G401.6 (cell line): ENCODE results near the gene SND1.

Source experiments
- FAIRE-seq: peaks from 2 replicates; lab custom pipeline; 2012; peaks lifted over from hg19 to GRCh38; lab: Jason Lieb, UNC

Gene SND1

GRCh38 chr7:128120116-128120515, 468.1 kb downstream of the SND1 start:
- FAIRE-seq = no peak

DNA sequence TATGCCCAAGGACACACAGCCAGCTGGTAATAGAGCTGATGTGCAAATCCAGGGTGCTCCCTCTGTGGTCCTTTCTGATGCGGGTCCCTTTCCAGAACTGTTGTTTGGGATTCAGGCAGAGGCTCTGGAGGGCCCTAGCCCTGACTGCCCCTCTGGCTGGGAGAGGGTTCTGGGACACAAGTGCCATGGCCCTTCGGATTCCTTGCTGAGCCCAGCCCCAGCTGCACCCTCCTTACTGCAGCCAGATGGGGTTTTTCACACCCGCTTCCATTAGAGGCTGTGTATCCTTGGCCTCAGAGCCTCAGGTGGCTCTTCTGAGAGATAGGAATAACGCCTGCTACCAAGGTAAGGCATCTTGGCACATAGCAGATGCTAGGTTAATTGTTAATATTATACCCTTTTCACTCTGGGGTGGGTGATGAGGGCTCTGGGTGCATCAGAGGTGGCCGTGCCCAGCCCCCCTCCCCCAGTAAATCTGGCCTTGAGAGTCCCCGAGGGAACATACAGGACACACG, 469.0 kb downstream of the SND1 start:
- FAIRE-seq = no peak

DNA sequence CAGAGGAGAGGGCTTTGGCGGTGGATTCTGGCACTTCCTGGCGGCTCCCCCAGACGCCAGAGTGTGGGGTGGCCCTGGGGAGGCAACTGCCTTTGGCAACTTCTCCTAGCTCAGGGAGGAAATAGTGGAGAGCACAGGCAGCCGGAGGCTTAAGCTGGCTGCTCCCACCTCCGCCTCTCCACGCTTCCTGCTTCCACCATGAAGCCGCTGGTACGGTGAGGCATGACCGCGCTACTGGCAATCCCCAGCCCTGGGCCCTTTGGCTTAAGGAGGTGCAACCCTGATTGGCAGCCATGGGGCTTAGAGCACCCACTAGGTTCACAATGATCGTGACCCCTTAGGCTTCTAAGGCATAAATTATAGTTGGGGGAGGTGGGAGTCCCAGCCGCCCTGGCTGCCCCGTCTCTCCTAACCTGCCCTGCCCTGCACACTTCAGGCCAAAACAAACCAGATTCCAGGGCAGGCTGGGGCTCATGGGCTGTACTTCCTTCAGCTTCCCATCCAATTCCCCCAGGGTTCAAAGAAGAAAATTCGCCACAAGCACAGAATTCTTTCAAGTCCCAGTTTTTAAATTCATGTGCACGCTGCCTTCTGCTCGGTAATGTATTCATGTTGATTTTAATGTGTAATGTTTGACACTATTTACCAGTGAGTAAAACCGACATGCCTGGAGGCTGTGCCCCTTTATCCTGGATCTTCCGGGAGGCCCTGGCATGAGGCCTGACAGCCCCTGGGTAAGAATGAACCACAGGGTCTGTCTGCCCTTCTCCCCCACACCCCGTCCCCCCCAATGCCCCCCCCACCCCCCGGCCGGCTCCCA, 469.9 kb downstream of the SND1 start:
- FAIRE-seq = no peak

DNA sequence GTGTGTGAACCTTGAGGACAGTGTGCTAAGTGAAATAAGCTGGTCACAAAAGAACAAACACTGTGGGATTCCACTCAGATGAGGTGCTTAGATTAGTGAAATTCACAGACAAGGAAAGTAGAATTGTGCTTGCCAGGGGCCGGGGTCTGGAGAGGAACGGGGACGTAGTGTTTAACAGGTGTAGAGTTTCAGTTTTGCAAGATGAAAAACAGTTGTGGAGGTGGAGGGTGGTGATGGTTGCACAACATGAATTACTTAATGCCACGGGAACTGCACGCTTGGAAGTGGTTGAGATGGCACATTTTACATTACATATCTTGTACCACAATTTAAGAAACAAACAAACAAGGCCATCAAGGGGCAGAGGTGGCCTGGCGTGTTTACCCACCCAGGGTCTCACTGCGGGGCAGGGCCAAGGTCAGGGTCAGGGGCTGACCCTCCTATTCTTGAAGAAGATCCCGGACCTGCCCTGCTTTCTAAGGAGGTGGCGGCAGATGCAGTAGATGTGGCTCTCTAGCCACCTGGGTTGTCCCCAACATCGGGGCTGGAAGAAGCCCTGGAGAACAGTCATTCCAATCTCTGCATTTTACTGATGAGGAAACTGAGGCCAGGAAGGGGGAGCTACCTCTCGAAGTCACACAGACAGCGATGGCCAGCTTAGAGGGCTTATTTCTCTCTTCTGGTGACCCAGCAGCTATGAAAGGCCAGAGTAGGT, 470.7 kb downstream of the SND1 start:
- no peak for FAIRE-seq

- FAIRE-seq = no peak
These were observed 471.5 kb downstream of the SND1 start for GRCh38 chr7:128123291-128124037.

DNA sequence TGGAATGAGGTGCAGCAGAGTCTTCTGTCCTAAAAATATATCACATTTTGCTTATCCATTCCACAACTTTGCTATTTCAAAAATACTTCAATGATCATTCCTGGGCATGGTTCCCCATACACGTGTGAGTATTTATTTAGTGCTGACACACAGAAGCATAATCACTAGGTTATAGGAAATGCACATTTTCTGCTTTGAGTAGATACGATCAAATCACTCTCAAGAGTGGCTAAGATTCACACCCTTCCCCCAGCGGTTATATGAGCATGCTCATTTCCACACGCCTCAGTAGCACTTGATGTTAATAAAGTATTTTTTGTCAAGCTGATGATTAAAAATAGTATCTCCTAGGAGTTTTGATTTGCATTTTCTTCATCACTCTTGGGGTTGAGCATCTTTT, 472.8 kb downstream of the SND1 start:
- FAIRE-seq = no peak

- FAIRE-seq = no peak
These were observed 473.8 kb downstream of the SND1 start for GRCh38 chr7:128125816-128126215.

GRCh38 chr7:128128401-128128800, 476.4 kb downstream of the SND1 start:
- no peak for FAIRE-seq

DNA sequence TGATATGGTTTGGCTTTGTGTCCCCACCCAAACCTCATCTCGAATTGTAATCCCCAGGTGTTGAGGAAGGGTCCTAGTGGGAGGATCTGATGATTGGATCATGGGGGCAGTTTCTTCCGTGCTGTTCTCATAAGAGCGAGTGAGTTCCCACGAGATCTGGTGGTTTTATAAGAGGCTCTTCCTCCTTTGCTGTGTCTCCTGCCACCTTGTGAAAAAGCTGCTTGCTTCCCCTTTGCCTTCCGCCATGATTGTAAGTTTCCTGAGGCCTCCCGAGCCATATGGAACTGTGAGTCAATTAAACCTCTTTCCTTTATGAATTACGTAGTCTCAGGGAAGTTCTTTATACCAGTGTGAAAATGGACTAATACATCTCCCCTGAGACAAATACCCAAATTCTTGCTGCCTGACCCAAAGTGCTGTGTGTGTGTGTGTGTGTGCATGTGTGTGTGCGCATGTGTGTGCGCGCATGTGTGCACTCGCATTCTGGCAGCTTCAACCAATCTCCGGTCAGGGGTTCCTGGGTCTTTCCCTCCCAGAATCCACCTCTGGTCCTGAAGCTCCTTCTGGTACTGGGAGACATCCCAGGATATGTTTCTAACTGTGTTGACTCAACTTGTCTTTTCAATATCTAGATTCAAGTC, 477.4 kb downstream of the SND1 start:
- no peak for FAIRE-seq

DNA sequence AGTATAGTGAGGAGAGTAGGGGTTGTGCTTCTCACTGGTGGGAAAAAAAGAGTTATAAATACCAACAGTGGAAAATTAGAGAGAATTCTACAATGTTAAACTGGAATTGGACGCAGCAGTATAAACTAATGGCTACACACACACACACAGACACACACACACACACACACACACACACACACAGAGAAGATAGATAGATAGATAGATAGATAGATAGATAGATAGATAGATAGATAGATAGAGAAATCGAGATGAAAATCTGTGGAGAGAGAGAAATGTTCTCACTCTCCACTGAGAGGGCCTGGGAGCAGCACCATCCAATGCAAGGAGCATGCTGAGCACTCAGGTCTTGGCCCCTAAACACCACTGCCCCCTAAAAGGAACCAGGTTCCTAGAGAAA, 479.1 kb downstream of the SND1 start:
- no peak for FAIRE-seq

DNA sequence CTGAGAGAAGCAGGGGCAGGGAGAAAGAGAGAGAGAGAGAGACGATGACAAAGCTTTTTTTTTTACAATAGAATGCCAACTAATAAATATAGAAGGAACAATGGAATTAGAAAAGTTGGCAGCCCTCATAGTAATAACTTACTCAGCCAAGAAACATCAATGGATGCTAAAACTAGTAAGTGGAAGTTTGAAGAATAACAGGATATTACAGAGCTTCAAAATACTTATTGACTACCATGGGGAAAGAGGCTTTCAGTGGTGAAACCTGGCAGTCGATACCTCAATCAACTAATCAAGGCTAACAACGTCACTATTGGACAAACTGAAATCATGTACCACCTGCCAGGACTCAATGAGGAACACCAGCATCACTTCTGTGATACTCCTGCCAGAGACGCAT, 479.7 kb downstream of the SND1 start:
- no peak for FAIRE-seq

DNA sequence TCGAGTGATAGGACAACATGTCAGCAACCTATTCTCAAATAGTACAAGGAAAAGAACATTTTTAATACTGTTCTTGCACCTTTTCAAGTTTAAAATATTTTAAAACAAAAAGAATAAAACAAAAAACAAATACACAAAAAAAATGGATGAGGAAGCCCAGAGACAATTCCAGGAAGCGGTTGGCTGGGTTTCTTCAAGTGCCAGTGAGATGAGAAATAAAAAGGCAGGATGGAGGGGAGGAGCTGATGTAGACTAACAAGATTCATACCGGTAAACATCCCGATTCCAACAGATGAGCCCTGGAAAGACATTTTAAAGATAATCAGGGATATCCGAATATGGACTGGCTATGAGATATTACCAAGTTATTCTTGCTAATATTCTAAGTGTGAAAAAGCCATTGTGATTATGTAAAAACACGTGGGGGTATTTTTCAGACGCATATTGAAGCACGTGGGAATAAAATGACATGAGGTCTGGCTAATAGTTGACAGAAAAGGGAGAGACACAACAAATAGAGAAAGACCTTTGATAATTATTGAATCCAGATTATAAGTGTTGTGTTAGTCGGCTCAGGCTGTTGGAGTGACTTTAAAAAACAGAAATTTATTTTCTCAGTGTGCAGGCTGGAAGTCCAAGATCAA, 480.6 kb downstream of the SND1 start:
- FAIRE-seq = no peak

- FAIRE-seq = no peak
These were observed 483.1 kb downstream of the SND1 start for GRCh38 chr7:128135159-128135514.

DNA sequence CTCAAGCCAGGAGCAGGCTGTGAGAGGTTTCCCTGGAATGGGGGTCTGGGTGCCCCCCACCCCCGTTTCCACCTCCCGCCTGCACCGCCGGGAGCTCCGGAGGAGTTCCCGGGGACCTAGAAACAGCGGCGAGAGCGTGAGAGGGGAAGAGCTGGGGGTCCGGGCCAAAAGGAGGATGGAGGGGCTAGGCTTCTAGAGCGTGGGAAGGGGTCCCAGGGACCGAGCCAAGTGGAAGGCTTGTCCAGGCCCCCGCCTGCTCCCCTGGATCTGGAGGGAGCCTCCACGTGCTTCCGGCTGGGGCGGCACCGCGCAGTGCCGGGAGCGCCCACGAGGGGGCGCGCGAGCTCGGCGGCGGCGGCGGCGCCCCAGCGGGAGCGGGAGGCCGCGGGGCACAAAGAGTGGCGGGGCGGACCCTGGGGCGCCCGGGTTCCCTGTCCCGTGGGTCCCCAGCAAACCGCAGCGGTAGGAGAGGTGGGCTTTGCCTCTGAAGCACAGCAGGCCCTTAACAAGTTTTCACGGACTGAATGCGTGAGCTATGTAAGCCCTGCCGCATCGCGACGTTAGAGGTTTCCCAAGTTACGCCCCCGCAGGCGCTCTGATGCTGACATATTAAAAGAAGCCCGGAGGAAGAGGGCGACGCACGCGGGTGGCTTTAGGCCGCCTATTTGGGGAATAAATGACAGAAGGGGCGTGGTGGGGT, 483.7 kb downstream of the SND1 start:
- FAIRE-seq = no peak

GRCh38 chr7:128136215-128136597, 484.2 kb downstream of the SND1 start:
- FAIRE-seq = no peak

DNA sequence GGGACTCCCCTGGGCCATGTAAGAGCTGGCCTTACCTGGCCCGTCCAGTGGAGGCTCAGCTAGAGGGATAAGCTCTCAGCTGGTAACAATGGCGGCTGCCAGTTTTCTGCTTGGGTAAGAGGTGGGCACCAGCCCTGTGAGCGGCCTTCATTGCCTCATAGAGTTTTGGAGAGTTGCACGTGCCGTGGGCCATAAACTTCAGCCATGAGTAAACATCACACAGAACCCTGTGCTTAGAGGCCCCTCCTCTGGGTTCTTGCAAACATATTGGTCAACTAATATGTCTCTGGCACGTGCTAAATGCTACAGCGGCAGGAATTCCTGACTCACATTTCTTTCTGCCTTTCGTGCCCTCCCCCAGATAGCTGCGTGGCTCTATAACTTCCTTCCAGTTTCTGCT, 485.2 kb downstream of the SND1 start:
- FAIRE-seq = no peak

- FAIRE-seq = no peak
These were observed 487.4 kb downstream of the SND1 start for GRCh38 chr7:128139406-128139805.

DNA sequence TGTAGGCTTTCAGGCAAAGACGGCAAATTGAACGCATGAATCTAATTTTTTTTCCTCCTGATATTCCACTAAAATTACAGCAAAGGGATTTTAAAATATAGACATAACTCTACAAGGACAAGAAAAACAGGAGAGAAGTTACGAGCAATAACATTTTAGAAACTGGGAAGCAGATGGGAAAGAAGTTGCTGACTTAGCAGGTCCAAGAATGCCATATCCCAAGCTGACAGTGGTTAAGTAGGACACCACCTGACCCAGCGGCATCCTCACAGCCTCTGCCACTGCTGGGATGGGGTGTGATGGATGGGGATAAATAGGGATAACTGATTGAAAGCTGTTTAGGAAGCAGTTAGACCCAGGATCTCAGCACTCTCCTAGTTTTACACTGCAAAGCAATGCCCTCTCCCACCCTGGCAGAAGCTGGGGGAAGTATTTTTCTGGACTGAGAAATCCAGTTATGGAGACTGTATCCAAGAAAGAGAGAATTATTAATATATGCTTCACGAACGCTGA, 489.7 kb downstream of the SND1 start:
- FAIRE-seq = no peak
